Endothelial cell of umbilical vein (primary cell): ENCODE results near the gene KCNS1. TPM values are rescaled to one million over a fixed set of nuclear protein-coding genes. Genes with fewer than 3 reads are reported as not detected.

Experiments
- BruUV-seq: library from RNA; stranded (reverse); fragments of 400-500 nt; replicated peaks from 2 replicates; lab custom pipeline; 2021; lab: Mats Ljungman, UMichigan
- CTCF ChIA-PET: fragments of 300-600, 350-600 bp; sonication (Branson Sonifier 250); formaldehyde crosslinking; loops from one replicate; lab custom pipeline; 2021; ENCODE audit warnings: antibody characterized with exemption, inconsistent platforms; lab: Charles Lee
- POLR2A ChIA-PET: fragments of 300-600, 350-600 bp; sonication (Branson Sonifier 250); formaldehyde crosslinking; loops from one replicate; lab custom pipeline; 2021; ENCODE audit warnings: antibody characterized with exemption, inconsistent platforms; lab: Charles Lee
- DNase-seq: peaks from one replicate; pipeline ENCODE4 v3.0.0-alpha.2; 2011; ENCODE audit warnings: low read depth, low spot score
- FAIRE-seq: peaks from 2 replicates; lab custom pipeline; 2011; peaks lifted over from hg19 to GRCh38; lab: Jason Lieb, UNC
- H2AFZ ChIP-seq: 2 replicates; pipeline ENCODE4 v1.6.0; 2012; ENCODE audit warnings: low read depth, low read length, control low read depth, inconsistent platforms
- H3K27ac ChIP-seq: 2 replicates; pipeline ENCODE4 v1.5.1; 2011; ENCODE audit warnings: low read depth, mild to moderate bottlenecking, control low read depth, low read length, moderate library complexity; ENCODE audit not compliant: insufficient read depth
- H3K27me3 ChIP-seq, 2 experiments: 2 replicates each; pipeline versions ENCODE4 v1.6.0 to v1.6.1; 2011; ENCODE audit warnings: low read length in 2 of 2, mixed read lengths in 1 of 2; ENCODE audit not compliant: control insufficient read depth in 2 of 2, insufficient read depth in 2 of 2
- H3K36me3 ChIP-seq, 2 experiments: 2 replicates in 1 of 2; 3 replicates in 1 of 2; pipeline ENCODE4 v1.5.1; 2011; ENCODE audit warnings: low read length in 2 of 2, mild to moderate bottlenecking in 1 of 2, moderate library complexity in 1 of 2; ENCODE audit not compliant: control insufficient read depth in 2 of 2, insufficient read depth in 2 of 2; ENCODE audit errors: extremely low read depth in 1 of 2
- H3K4me1 ChIP-seq: 3 replicates; pipeline ENCODE4 v1.5.1; 2011; ENCODE audit warnings: mild to moderate bottlenecking, low read length; ENCODE audit not compliant: control insufficient read depth, insufficient read depth; ENCODE audit errors: extremely low read depth
- H3K4me2 ChIP-seq: 2 replicates; pipeline ENCODE4 v1.6.1; 2011; ENCODE audit warnings: low read length, control low read depth, mixed read lengths; ENCODE audit not compliant: insufficient read depth
- H3K4me3 ChIP-seq, 3 experiments: fragments of 200-600 bp in 1 of 3; sonication (generic), shearing (Covaris generic) in 1 of 3; replicated peaks in 1 of 3; 2 replicates each; pipeline ENCODE4 v1.5.1; 2011 to 2016; ENCODE audit warnings: control low read depth in 3 of 3, low read length in 3 of 3, mild to moderate bottlenecking in 2 of 3, inconsistent platforms in 1 of 3, low read depth in 1 of 3, moderate library complexity in 1 of 3; ENCODE audit not compliant: insufficient read depth in 1 of 3
- H3K79me2 ChIP-seq: 2 replicates; pipeline ENCODE4 v1.6.0; 2012; ENCODE audit warnings: low read length, inconsistent platforms; ENCODE audit not compliant: control insufficient read depth, insufficient read depth
- H3K9ac ChIP-seq: replicated peaks from 2 replicates; pipeline ENCODE3; 2011; ENCODE audit warnings: low read length, control low read depth; ENCODE audit not compliant: insufficient read depth; ENCODE audit errors: extremely low read depth
- H3K9me1 ChIP-seq: replicated peaks from 3 replicates; pipeline ENCODE4 v1.6.0; 2011; ENCODE audit warnings: mild to moderate bottlenecking, low read length; ENCODE audit not compliant: control insufficient read depth, insufficient read depth; ENCODE audit errors: extremely low read depth
- H3K9me3 ChIP-seq: replicated peaks from 2 replicates; pipeline ENCODE4 v1.5.1; 2012; ENCODE audit warnings: low read length, inconsistent platforms; ENCODE audit not compliant: control insufficient read depth, insufficient read depth
- H4K20me1 ChIP-seq: replicated peaks from 2 replicates; pipeline ENCODE3; 2011; ENCODE audit warnings: mild to moderate bottlenecking, low read length; ENCODE audit not compliant: control insufficient read depth, insufficient read depth; ENCODE audit errors: extremely low read depth
- CTCF ChIP-seq, 2 donors: IDR thresholded peaks; 1 replicate in 1 of 2; 2 replicates in 1 of 2; pipeline ENCODE4 v1.5.1; 2011; ENCODE audit warnings: low read length in 2 of 2, mild to moderate bottlenecking in 2 of 2, moderate library complexity in 2 of 2, control low read depth in 1 of 2, inconsistent platforms in 1 of 2, low read depth in 1 of 2; ENCODE audit not compliant: insufficient read depth in 1 of 2; ENCODE audit errors: extremely low read depth in 1 of 2
- EZH2 ChIP-seq: IDR thresholded peaks from 2 replicates; pipeline ENCODE4 v1.6.1; 2012; ENCODE audit warnings: borderline replicate concordance, low read depth, mild to moderate bottlenecking, moderate library complexity, low read length, inconsistent platforms; ENCODE audit not compliant: severe bottlenecking
- FOS ChIP-seq: IDR thresholded peaks from 2 replicates; pipeline ENCODE4 v1.6.1; 2011; ENCODE audit warnings: mild to moderate bottlenecking, low read length, moderate library complexity, borderline replicate concordance; ENCODE audit not compliant: insufficient read depth
- GATA2 ChIP-seq: IDR thresholded peaks from 2 replicates; pipeline ENCODE4 v1.7.0; 2011; ENCODE audit warnings: low read depth, mild to moderate bottlenecking, moderate library complexity, mixed read lengths, low read length; ENCODE audit not compliant: insufficient read length, insufficient read depth
- JUN ChIP-seq: IDR thresholded peaks from 2 replicates; pipeline ENCODE4 v1.6.1; 2011; ENCODE audit warnings: borderline replicate concordance, low read depth; ENCODE audit not compliant: insufficient read length, insufficient read depth
- MAX ChIP-seq: IDR thresholded peaks from 2 replicates; pipeline ENCODE4 v1.6.1; 2011; ENCODE audit not compliant: insufficient read depth, insufficient read length
- MYC ChIP-seq: IDR thresholded peaks from one replicate; pipeline ENCODE4 v1.6.1; 2011; ENCODE audit warnings: mild to moderate bottlenecking, low read depth, low read length
- POLR2A ChIP-seq: IDR thresholded peaks from 2 replicates; pipeline ENCODE4 v1.6.1; 2012; ENCODE audit warnings: low read depth, mild to moderate bottlenecking, control low read depth, low read length
- POLR2AphosphoS5 ChIP-seq: IDR thresholded peaks from 2 replicates; pipeline ENCODE4 v1.6.1; 2012; ENCODE audit warnings: low read depth, mild to moderate bottlenecking, control low read depth, low read length, moderate library complexity; ENCODE audit not compliant: insufficient read depth
- dilution Hi-C: fragments of 300-500 bp; cut with MboI; formaldehyde crosslinking; loops from one replicate; pipeline ENCODE4 v1.15.0; 2019; ENCODE audit warnings: low sequenced_read_pairs; ENCODE audit not compliant: extremely low pct_ligation_motif_present
- intact Hi-C: fragments of 100-400 bp; cut with micrococcal nuclease; formaldehyde crosslinking; loops from one replicate; pipeline ENCODE4 v1.10.0; 2022
- polyA plus RNA-seq, 4 experiments: library from polyadenylated mRNA; depleted of rRNA in 3 of 4; stranded (reverse) in 3 of 4; unstranded in 1 of 4; fragments of >200 nt; gene quantifications; 2 replicates each; pipeline versions ENCODE4 v1.2.1 to v1.2.3, GENCODE V29; 2011 to 2012; ENCODE audit warnings: missing spikeins in 1 of 4
- total RNA-seq: library from RNA; stranded (reverse); gene quantifications from 2 replicates; pipeline ENCODE4 v1.2.3, GENCODE V29; 2021

Gene KCNS1
- total and polyA plus RNA-seq, 2 donors (not counting 3 experiments of a cell fraction or from before 2014, with no cell fraction given), result 0.14 to 0.29 TPM

GRCh38 chr20:45051204-45052060 is 49.5 kb downstream of the KCNS1 start:
- Histone ChIP-seq H3K27ac (no peak overlapping the region), H3K9me1 (no peaks in the 10 kb centered on the region), H3K27me3 (no peaks in the 10 kb centered on the region), H3K4me1 (peaks cover 12% of the 10 kb centered on the region), H3K36me3 (no peaks in the 10 kb centered on the region), H3K4me3 (no peak overlapping the region), H3K9ac (no peak overlapping the region), H3K4me2 (no peak overlapping the region), H3K79me2 (no peaks in the 10 kb centered on the region), H2AFZ (no peak overlapping the region), H4K20me1 (no peaks in the 10 kb centered on the region), H3K9me3 (no peaks in the 10 kb centered on the region)
- intact Hi-C loops, result no loop called here
- TF ChIP-seq JUN (no peak), GATA2 (no peak), EZH2 (no peak), FOS (no peak), POLR2AphosphoS5 (no peak), POLR2A (no peak), CTCF (IDR thresholded peaks at IDR 0.05; ENCODE audit: extremely low read depth in 1 of 2, insufficient read depth in 1 of 2, low read depth in 1 of 2, low read length in 2 of 2) (no peak), MAX (no peak), MYC (no peak)
- dilution Hi-C loops, result no loop called here
- BruUV-seq, result no TSS peak
- DNase-seq, result no peak
- FAIRE-seq, result no peak
- ChIA-PET CTCF (interaction anchor here (1.1 to 4.3 kb wide), 13 partner anchors 9 to 240 kb away, joined by 3 to 25 read pairs (median 4); partner anchors contain the start of gene WFDC5), POLR2A (no interaction called here)
